DOHH2 (cell line): Measurements from ENCODE around the gene MYH6.

ENCODE experiments used
- H3F3A ChIP-seq: fragments of 200-600 bp; sonication (generic), shearing (Covaris generic); 2 replicates; pipeline ENCODE4 v1.6.0; 2016; ENCODE audit warnings: antibody characterized with exemption, mild to moderate bottlenecking; ENCODE audit not compliant: control insufficient read depth, insufficient read depth
- H3K27ac ChIP-seq: fragments of 200-600 bp; sonication (generic); 2 replicates; pipeline ENCODE4 v1.5.1; 2014; ENCODE audit warnings: low read depth, mild to moderate bottlenecking, low read length, moderate library complexity
- H3K27me3 ChIP-seq: fragments of 200-600 bp; sonication (generic); 2 replicates; pipeline ENCODE4 v1.6.1; 2014; ENCODE audit warnings: mild to moderate bottlenecking, low read length, mixed read lengths; ENCODE audit not compliant: control insufficient read depth
- H3K36me3 ChIP-seq: fragments of 200-600 bp; sonication (generic); 2 replicates; pipeline ENCODE4 v1.6.1; 2014; ENCODE audit warnings: mild to moderate bottlenecking, low read length, moderate library complexity, mixed read lengths; ENCODE audit not compliant: control insufficient read depth
- H3K4me1 ChIP-seq: fragments of 200-600 bp; sonication (generic); 2 replicates; pipeline ENCODE4 v1.6.1; 2014; ENCODE audit warnings: mild to moderate bottlenecking, low read length, mixed read lengths; ENCODE audit not compliant: control insufficient read depth
- H3K4me2 ChIP-seq: fragments of 200-600 bp; sonication (generic); 2 replicates; pipeline ENCODE4 v1.6.0; 2014; ENCODE audit warnings: mild to moderate bottlenecking, low read length, moderate library complexity
- H3K4me3 ChIP-seq: fragments of 200-600 bp; sonication (generic); 2 replicates; pipeline ENCODE4 v1.5.1; 2014; ENCODE audit warnings: mild to moderate bottlenecking, low read length, mixed read lengths
- H3K79me2 ChIP-seq: fragments of 200-600 bp; sonication (generic); 2 replicates; pipeline ENCODE4 v1.6.1; 2014; ENCODE audit warnings: mild to moderate bottlenecking, low read length, mixed read lengths; ENCODE audit not compliant: control insufficient read depth
- H3K9me2 ChIP-seq: fragments of 200-600 bp; sonication (generic); replicated peaks from 2 replicates; pipeline ENCODE4 v1.6.1; 2014; ENCODE audit warnings: mild to moderate bottlenecking, low read length, mixed read lengths; ENCODE audit not compliant: control insufficient read depth
- H3K9me3 ChIP-seq: fragments of 200-600 bp; sonication (generic); 2 replicates; pipeline ENCODE4 v1.6.1; 2014; ENCODE audit warnings: antibody characterized with exemption, low read length, mixed read lengths; ENCODE audit not compliant: control insufficient read depth, insufficient read depth
- H4K20me1 ChIP-seq: fragments of 200-600 bp; sonication (generic); 2 replicates; pipeline ENCODE4 v1.6.0; 2014; ENCODE audit warnings: low read depth, mild to moderate bottlenecking, antibody characterized with exemption, low read length, moderate library complexity; ENCODE audit not compliant: control insufficient read depth, insufficient read depth
- EZH2phosphoT487 ChIP-seq: fragments of 200-600 bp; sonication (generic); IDR thresholded peaks from 2 replicates; pipeline ENCODE4 v1.6.1; 2017; ENCODE audit warnings: borderline replicate concordance, mild to moderate bottlenecking, antibody characterized with exemption, low read length, moderate library complexity, mixed read lengths
- TF ChIP-seq, protein P1 (sequence below): fragments of 200-600 bp; sonication (generic); IDR thresholded peaks from one replicate; pipeline ENCODE4 v1.5.1; 2014; ENCODE audit warnings: antibody characterized with exemption, mild to moderate bottlenecking, low read depth, low read length; ENCODE audit not compliant: poor library complexity, severe bottlenecking

MYH6 gene

DNA sequence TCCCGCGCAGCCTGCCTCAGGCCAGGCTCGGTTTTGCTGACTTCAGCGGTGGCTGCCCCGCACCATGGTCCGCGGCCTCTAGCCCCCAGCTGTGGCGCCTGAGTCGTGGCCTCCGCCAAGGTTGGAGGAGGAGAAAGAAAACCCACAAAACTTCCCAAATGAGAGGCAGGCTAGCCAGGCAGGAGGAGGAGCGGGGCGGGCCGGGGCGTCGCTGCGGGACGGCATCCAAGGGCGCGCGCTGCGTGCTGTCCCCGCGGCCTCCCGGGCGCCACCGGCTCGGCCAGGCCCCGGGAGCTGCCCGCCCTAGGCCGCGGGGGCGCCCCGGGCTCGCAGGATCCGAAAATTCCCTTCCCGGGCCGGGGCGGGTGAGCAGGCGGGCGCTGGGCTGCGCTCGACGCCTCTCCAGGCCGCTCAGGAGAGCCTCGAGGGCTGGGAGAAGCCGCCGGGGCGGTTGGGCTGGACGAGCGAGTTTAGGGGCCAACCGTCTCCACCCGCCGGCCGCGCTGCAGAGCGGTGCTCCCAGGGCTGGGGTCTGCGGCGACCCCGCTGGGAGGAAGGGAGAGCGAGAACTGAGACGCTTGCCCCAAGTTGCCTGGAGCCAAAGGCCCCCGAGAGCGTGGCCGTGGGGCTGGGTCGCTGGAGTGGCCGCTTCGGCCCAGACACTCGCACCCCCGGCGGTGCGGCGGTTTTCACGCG, 42.9 kb downstream of the MYH6 start, which contains the start of gene EFS:
EFS (minus strand) TSS at position 137 of the 696 bp plus-strand sequence. CDS start 147 bp downstream, outside the sequence.
- Histone ChIP-seq H3K4me3 (no peak within 1 kb of the TSS), H4K20me1 (no peaks in the 10 kb centered on the region), H3K9me3 (no peaks in the 10 kb centered on the region), H3K27me3 (peaks cover 3% of the 10 kb centered on the region; the same call in 1 of the 2 replicates), H3K4me2 (no peak within 1 kb of the TSS), H3F3A (no peaks in the 10 kb centered on the region), H3K9me2 (no peaks in the 10 kb centered on the region), H3K36me3 (no peaks in the 10 kb centered on the region), H3K27ac (no peak within 1 kb of the TSS), H3K4me1 (no peaks in the 10 kb centered on the region), H3K79me2 (no peaks in the 10 kb centered on the region)
- no peak for TF ChIP-seq EZH2phosphoT487
- TF ChIP-seq, protein P1, sequence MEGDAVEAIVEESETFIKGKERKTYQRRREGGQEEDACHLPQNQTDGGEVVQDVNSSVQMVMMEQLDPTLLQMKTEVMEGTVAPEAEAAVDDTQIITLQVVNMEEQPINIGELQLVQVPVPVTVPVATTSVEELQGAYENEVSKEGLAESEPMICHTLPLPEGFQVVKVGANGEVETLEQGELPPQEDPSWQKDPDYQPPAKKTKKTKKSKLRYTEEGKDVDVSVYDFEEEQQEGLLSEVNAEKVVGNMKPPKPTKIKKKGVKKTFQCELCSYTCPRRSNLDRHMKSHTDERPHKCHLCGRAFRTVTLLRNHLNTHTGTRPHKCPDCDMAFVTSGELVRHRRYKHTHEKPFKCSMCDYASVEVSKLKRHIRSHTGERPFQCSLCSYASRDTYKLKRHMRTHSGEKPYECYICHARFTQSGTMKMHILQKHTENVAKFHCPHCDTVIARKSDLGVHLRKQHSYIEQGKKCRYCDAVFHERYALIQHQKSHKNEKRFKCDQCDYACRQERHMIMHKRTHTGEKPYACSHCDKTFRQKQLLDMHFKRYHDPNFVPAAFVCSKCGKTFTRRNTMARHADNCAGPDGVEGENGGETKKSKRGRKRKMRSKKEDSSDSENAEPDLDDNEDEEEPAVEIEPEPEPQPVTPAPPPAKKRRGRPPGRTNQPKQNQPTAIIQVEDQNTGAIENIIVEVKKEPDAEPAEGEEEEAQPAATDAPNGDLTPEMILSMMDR = no peak

DNA sequence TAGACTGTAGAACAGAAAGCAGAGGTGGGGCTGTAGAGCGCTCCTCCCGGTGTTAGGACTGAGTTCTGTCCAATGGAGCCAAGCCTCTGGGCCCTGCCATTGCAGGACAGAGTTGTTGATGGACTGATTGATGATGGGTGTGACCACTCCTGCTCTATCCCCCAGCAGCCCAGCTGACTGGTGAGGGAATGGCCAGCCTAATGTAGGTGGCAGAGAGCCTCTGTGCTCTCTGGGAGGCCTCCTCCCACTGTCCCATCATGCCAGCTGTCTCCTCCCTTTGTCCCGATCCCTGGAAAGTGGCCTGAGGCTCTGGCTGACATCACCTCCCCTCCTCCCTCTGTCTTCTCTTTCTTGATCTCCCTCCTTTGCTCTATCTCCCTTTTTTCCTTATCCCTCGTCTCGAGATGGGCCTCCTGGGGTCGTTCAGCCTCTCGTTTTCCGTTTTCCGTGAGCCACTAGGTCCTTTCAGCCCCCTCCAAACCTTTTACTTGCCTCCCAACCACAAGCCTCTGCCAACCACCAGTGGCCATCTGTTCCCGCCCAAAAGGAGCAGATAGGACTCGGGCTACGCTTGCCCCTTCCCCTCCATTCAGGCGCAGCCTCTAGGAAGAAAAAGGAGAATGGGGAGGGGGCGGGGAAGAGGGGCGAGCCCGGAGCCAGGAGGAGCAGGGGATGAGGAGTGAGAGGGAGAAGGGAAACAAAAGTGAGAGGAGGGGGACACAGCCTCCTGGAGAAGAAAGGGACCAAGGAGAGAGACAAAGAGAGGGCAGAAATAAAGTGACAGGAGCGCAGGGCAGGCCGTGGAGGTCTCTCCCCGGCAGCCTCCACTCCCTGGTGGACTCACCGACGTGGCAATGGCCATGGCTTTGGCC, 43.7 kb downstream of the MYH6 start:
- no peaks in the 10 kb centered on the region for H3K79me2 ChIP-seq
- H3K4me1 ChIP-seq = no peaks in the 10 kb centered on the region
- peaks cover 3% of the 10 kb centered on the region; the same call in 1 of the 2 replicates for H3K27me3 ChIP-seq
- no peaks in the 10 kb centered on the region for H3K9me2 ChIP-seq
- H3K4me3 ChIP-seq = no peak overlapping the region
- H3K27ac ChIP-seq = no peak overlapping the region
- TF ChIP-seq EZH2phosphoT487 = no peak
- TF ChIP-seq, protein P1 = no peak
- no peak overlapping the region for H3K4me2 ChIP-seq
- H3K36me3 ChIP-seq = no peaks in the 10 kb centered on the region
- no peaks in the 10 kb centered on the region for H3K9me3 ChIP-seq
- no peaks in the 10 kb centered on the region for H4K20me1 ChIP-seq
- H3F3A ChIP-seq = no peaks in the 10 kb centered on the region

GRCh38 chr14:23362200-23362599, 45.9 kb downstream of the MYH6 start:
- Histone ChIP-seq H3F3A (no peaks in the 10 kb centered on the region), H3K4me1 (no peaks in the 10 kb centered on the region), H3K4me3 (no peak overlapping the region), H3K9me3 (no peaks in the 10 kb centered on the region), H4K20me1 (no peaks in the 10 kb centered on the region), H3K27me3 (no peaks in the 10 kb centered on the region), H3K79me2 (no peaks in the 10 kb centered on the region), H3K4me2 (no peak overlapping the region), H3K9me2 (no peaks in the 10 kb centered on the region), H3K27ac (no peak overlapping the region), H3K36me3 (no peaks in the 10 kb centered on the region)
- TF ChIP-seq, protein P1 = no peak
- TF ChIP-seq EZH2phosphoT487 = no peak
